ENCODE data around the gene RANBP9. TPM values are rescaled to one million over a fixed set of nuclear protein-coding genes. Genes with fewer than 3 reads are reported as not detected.
A peak's percentile ranks its signal among the peaks of the same experiment; 100 is the strongest.

Gene RANBP9
- total and polyA plus RNA-seq, 9 of the 15 experiments (the other 6 are each of a cell fraction or from before 2014, with no cell fraction given): 27.5 to 130 (median 61.5) TPM

- TF ChIP-seq E2F8 (IDR thresholded peaks at IDR 0.05; ENCODE audit: low read depth, partially characterized antibody): peak; percentile 76
- 0 out of 2 replicates have a peak, but pooled peaks have one; percentile 51 for TF ChIP-seq ZBTB17 (CRISPR knock-in tag; IDR thresholded peaks at IDR 0.05)
- TF ChIP-seq, protein P1, sequence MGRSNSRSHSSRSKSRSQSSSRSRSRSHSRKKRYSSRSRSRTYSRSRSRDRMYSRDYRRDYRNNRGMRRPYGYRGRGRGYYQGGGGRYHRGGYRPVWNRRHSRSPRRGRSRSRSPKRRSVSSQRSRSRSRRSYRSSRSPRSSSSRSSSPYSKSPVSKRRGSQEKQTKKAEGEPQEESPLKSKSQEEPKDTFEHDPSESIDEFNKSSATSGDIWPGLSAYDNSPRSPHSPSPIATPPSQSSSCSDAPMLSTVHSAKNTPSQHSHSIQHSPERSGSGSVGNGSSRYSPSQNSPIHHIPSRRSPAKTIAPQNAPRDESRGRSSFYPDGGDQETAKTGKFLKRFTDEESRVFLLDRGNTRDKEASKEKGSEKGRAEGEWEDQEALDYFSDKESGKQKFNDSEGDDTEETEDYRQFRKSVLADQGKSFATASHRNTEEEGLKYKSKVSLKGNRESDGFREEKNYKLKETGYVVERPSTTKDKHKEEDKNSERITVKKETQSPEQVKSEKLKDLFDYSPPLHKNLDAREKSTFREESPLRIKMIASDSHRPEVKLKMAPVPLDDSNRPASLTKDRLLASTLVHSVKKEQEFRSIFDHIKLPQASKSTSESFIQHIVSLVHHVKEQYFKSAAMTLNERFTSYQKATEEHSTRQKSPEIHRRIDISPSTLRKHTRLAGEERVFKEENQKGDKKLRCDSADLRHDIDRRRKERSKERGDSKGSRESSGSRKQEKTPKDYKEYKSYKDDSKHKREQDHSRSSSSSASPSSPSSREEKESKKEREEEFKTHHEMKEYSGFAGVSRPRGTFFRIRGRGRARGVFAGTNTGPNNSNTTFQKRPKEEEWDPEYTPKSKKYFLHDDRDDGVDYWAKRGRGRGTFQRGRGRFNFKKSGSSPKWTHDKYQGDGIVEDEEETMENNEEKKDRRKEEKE (IDR thresholded peaks at IDR 0.05; ENCODE audit: borderline replicate concordance in 1 of 2, control insufficient read depth in 1 of 2, low read depth in 2 of 2, low read length in 1 of 2): no peak
- TF ChIP-seq, protein P2, sequence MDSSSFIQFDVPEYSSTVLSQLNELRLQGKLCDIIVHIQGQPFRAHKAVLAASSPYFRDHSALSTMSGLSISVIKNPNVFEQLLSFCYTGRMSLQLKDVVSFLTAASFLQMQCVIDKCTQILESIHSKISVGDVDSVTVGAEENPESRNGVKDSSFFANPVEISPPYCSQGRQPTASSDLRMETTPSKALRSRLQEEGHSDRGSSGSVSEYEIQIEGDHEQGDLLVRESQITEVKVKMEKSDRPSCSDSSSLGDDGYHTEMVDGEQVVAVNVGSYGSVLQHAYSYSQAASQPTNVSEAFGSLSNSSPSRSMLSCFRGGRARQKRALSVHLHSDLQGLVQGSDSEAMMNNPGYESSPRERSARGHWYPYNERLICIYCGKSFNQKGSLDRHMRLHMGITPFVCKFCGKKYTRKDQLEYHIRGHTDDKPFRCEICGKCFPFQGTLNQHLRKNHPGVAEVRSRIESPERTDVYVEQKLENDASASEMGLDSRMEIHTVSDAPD (CRISPR knock-in tag; IDR thresholded peaks at IDR 0.05): no peak
- no peak for TF ChIP-seq THAP12 (CRISPR knock-in tag; IDR thresholded peaks at IDR 0.05)
- peak; percentile 59 to 61; a peak in 3 of 4 replicates for TF ChIP-seq RAD21 (CRISPR knock-in tag; conservative IDR thresholded peaks at IDR 0.05 in 1 of 2, IDR thresholded peaks at IDR 0.05 in 1 of 2)
- TF ChIP-seq, protein P3, sequence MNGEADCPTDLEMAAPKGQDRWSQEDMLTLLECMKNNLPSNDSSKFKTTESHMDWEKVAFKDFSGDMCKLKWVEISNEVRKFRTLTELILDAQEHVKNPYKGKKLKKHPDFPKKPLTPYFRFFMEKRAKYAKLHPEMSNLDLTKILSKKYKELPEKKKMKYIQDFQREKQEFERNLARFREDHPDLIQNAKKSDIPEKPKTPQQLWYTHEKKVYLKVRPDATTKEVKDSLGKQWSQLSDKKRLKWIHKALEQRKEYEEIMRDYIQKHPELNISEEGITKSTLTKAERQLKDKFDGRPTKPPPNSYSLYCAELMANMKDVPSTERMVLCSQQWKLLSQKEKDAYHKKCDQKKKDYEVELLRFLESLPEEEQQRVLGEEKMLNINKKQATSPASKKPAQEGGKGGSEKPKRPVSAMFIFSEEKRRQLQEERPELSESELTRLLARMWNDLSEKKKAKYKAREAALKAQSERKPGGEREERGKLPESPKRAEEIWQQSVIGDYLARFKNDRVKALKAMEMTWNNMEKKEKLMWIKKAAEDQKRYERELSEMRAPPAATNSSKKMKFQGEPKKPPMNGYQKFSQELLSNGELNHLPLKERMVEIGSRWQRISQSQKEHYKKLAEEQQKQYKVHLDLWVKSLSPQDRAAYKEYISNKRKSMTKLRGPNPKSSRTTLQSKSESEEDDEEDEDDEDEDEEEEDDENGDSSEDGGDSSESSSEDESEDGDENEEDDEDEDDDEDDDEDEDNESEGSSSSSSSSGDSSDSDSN (IDR thresholded peaks at IDR 0.05; ENCODE audit: borderline replicate concordance in 1 of 2, low read depth in 2 of 2, low read length in 2 of 2): peak in 1 of 2 experiments; percentile 63; a peak in 3 of 4 replicates
- no peak for TF ChIP-seq HMG20B (CRISPR knock-in tag; IDR thresholded peaks at IDR 0.05)
- peak; percentile 36 for TF ChIP-seq NFIC (IDR thresholded peaks at IDR 0.05)
- TF ChIP-seq CBFA2T2 (conservative IDR thresholded peaks at IDR 0.05): peak; percentile 16; the same call in 1 of the 2 replicates
- peak; percentile 60; the same call in 1 of the 2 replicates for TF ChIP-seq ZNF830 (CRISPR knock-in tag; IDR thresholded peaks at IDR 0.05)
These were observed 136.9 kb downstream of the RANBP9 start, which contains the start of gene SIRT5 (continued) for GRCh38 chr6:13574571-13575376.

All from K562 (cell line).